NB4 (cell line): Measurements from ENCODE around the gene SAMD4A.

Experiments
- POLR2A ChIP-seq: IDR thresholded peaks from 2 replicates; pipeline ENCODE4 v1.6.1; 2011; ENCODE audit warnings: mild to moderate bottlenecking; ENCODE audit not compliant: insufficient read length; ENCODE audit errors: extremely low read depth
- TF ChIP-seq, protein P1 (sequence below): IDR thresholded peaks from one replicate; pipeline ENCODE4 v1.5.1; 2012; ENCODE audit warnings: low read depth, low read length

DNA sequence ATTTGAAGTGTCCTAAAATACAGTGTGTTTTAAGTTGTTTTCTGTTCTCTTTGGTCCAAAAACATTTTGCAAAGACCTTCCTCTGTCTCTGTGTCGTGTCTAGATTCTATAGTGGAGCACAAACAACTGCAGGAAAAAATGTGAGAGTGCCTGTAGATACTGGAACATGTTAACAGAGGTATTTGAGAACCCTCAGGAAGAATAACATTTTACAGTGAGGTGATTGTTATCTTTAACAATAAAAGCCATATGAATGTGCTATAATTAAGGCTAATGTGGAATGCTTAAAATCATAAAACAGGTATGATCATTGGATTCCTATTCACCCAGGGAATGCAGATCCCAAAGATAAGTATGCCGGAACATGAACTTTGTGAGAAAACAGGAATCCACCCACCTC is 98.0 kb downstream of the SAMD4A start:
- TF ChIP-seq POLR2A: no peak
- TF ChIP-seq, protein P1, sequence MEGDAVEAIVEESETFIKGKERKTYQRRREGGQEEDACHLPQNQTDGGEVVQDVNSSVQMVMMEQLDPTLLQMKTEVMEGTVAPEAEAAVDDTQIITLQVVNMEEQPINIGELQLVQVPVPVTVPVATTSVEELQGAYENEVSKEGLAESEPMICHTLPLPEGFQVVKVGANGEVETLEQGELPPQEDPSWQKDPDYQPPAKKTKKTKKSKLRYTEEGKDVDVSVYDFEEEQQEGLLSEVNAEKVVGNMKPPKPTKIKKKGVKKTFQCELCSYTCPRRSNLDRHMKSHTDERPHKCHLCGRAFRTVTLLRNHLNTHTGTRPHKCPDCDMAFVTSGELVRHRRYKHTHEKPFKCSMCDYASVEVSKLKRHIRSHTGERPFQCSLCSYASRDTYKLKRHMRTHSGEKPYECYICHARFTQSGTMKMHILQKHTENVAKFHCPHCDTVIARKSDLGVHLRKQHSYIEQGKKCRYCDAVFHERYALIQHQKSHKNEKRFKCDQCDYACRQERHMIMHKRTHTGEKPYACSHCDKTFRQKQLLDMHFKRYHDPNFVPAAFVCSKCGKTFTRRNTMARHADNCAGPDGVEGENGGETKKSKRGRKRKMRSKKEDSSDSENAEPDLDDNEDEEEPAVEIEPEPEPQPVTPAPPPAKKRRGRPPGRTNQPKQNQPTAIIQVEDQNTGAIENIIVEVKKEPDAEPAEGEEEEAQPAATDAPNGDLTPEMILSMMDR: no peak
